ENCODE results near the gene AMOTL1. TPM values are rescaled to one million over a fixed set of nuclear protein-coding genes. Genes with fewer than 3 reads are reported as not detected.

The AMOTL1 gene
- total RNA-seq, 5 donors from 2014 or later (not counting 1 experiment from before 2014, with no cell fraction given): 0.07 to 1.2 (median 0.35) TPM

DNA sequence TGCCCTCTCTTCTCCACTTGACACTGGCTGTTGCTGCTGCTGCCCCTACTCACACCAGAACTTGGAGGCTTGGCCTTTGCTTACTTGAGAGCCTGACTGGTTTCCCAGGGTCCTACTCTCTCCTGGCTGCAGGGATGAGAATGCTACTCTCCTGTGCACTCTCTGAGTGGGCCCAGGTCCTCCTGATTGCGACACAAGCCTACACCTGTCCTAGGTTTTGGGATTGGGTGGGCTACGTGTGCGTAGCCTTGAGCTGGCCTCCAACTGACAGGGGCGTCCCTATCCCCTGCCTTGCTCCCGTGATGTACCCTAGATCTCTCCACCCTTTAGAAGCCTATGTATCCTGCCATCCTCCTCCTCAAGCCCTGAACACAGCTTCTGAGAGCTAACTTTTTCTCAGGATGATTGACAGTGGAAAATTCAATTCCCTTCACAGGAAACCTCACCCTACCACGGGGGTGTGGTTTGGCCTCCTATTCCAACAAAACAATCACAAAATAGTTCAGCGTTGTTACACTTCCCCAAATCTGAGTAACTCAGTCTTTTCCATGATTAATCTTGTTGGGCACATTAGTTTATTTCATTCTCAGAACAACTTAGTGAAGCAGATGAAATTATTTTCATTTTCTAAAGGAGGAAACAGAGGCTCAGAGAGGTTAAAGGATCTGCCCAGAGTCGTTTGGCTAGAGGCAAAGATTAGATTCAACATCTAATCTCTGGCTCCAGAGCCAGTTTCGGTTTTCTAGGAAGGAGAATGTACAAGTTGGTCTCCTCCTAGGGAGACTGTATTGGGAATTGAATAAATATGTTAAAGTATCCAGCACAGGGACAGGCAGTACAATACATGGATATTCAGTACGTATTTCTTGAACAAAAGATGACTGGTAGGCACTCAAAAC is 17.6 kb upstream of the AMOTL1 start:
- peaks cover 0 to 13% of the 10 kb centered on the region in 2 experiments for H3K27me3 ChIP-seq (replicated peaks in 1 of 2; ENCODE audit: control insufficient read depth in 2 of 2, extremely low read depth in 1 of 2, insufficient read depth in 2 of 2, low read length in 1 of 2)
- H3K4me3 ChIP-seq (ENCODE audit: control insufficient read depth in 1 of 2, extremely low read depth in 1 of 2, low read length in 1 of 2): no peak overlapping the region
- Mint-ChIP-seq H3K27me3 (peaks cover 42 to 49% of the 10 kb centered on the region in 2 donors), H3K27ac (peak overlapping the region in 1 of 2 donors; percentile 25), H3K4me1 (no peaks in the 10 kb centered on the region), H3K4me3 (no peak overlapping the region), H3K36me3 (no peaks in the 10 kb centered on the region), H3K9me3 (no peaks in the 10 kb centered on the region)
- no peaks in the 10 kb centered on the region for H3K9me3 ChIP-seq
- ChIA-PET POLR2A (no interaction called here), CTCF (no interaction called here)
- ATAC-seq (replicated peaks in 1 of 4): no peak
- WGBS (ENCODE audit: insufficient coverage): 52% methylated on average over 6 of the region's 10 CpGs
- no peak for DNase-seq
- no peaks in the 10 kb centered on the region for H3K4me1 ChIP-seq (ENCODE audit: control insufficient read depth in 1 of 2, extremely low read depth in 1 of 2, insufficient read depth in 2 of 2, low read length in 2 of 2)
- H3K27ac ChIP-seq (ENCODE audit: low read length): no peak overlapping the region
- H3K36me3 ChIP-seq (ENCODE audit: control insufficient read depth in 2 of 2, extremely low read depth in 1 of 2, insufficient read depth in 1 of 2, low read length in 1 of 2): no peaks in the 10 kb centered on the region

DNA sequence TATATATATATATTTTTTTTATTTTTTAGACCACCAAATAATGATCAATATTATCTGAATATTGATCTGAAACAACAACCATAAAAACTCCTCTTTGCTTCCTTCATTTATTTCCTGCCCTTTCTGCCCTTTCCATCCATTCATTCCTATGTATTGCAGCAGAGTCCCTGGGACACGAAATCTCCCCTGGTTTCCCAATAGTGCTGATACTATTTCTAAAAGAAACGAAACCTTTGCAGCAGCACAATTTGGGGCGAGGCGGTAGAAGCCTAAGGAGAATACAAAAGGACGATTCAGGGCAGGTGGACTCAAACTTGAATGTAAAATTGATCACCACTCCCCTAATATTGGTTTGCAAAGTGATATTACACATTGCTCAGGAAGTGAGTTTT is 16.9 kb upstream of the AMOTL1 start:
- H3K27me3 Mint-ChIP-seq: peaks cover 40 to 43% of the 10 kb centered on the region in 2 donors
- Histone ChIP-seq H3K4me1 (ENCODE audit: control insufficient read depth in 1 of 2, extremely low read depth in 1 of 2, insufficient read depth in 2 of 2, low read length in 2 of 2) (no peaks in the 10 kb centered on the region), H3K4me3 (ENCODE audit: control insufficient read depth in 1 of 2, extremely low read depth in 1 of 2, low read length in 1 of 2) (no peak overlapping the region), H3K27me3 (replicated peaks in 1 of 2; ENCODE audit: control insufficient read depth in 2 of 2, extremely low read depth in 1 of 2, insufficient read depth in 2 of 2, low read length in 1 of 2) (peaks cover 0 to 13% of the 10 kb centered on the region in 2 experiments), H3K36me3 (ENCODE audit: control insufficient read depth in 2 of 2, extremely low read depth in 1 of 2, insufficient read depth in 1 of 2, low read length in 1 of 2) (no peaks in the 10 kb centered on the region), H3K27ac (ENCODE audit: low read length) (no peak overlapping the region), H3K9me3 (no peaks in the 10 kb centered on the region)
- no peaks in the 10 kb centered on the region for H3K4me1 Mint-ChIP-seq
- ChIA-PET CTCF (no interaction called here), POLR2A (no interaction called here)
- no peak overlapping the region for H3K4me3 Mint-ChIP-seq
- no CpG with 5 or more reads among the region's 5 CpGs for WGBS (ENCODE audit: insufficient coverage)
- no peaks in the 10 kb centered on the region for H3K9me3 Mint-ChIP-seq
- no peaks in the 10 kb centered on the region for H3K36me3 Mint-ChIP-seq
- DNase-seq (no peak), ATAC-seq (replicated peaks in 1 of 4) (no peak)
- no peak overlapping the region for H3K27ac Mint-ChIP-seq

DNA sequence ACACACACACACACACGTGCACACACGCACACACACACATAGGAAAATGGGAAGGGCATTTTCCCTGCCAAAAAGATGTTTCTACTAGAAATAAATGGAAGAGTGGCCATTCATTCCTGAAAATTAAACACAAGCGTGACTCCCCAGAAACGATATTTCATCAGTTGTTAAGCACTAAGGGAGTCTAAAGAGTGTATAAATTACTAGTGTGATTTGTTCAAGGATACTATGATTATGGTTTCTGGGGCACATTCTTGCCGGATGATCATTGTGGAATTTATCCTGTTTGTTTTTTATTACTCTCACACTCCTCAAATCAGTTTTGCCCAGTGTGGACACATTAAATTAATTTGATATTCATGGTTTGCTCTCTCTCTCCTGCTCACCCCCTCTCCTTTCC is 16.4 kb upstream of the AMOTL1 start:
- no peaks in the 10 kb centered on the region for H3K4me1 Mint-ChIP-seq
- ChIA-PET POLR2A (no interaction called here), CTCF (no interaction called here)
- H3K9me3 Mint-ChIP-seq: no peaks in the 10 kb centered on the region
- H3K27me3 ChIP-seq (replicated peaks in 1 of 2; ENCODE audit: control insufficient read depth in 2 of 2, extremely low read depth in 1 of 2, insufficient read depth in 2 of 2, low read length in 1 of 2): peaks cover 0 to 13% of the 10 kb centered on the region in 2 experiments
- H3K4me3 ChIP-seq (ENCODE audit: control insufficient read depth in 1 of 2, extremely low read depth in 1 of 2, low read length in 1 of 2): no peak overlapping the region
- H3K4me3 Mint-ChIP-seq: no peak overlapping the region
- no peaks in the 10 kb centered on the region for H3K36me3 Mint-ChIP-seq
- DNase-seq (no peak), ATAC-seq (replicated peaks in 1 of 4) (no peak)
- H3K27me3 Mint-ChIP-seq: peaks cover 34 to 37% of the 10 kb centered on the region in 2 donors
- H3K9me3 ChIP-seq: no peaks in the 10 kb centered on the region
- no peaks in the 10 kb centered on the region for H3K36me3 ChIP-seq (ENCODE audit: control insufficient read depth in 2 of 2, extremely low read depth in 1 of 2, insufficient read depth in 1 of 2, low read length in 1 of 2)
- no peak overlapping the region for H3K27ac Mint-ChIP-seq
- WGBS (ENCODE audit: insufficient coverage): no CpG with 5 or more reads among the region's 5 CpGs
- H3K27ac ChIP-seq (ENCODE audit: low read length): no peak overlapping the region
- H3K4me1 ChIP-seq (ENCODE audit: control insufficient read depth in 1 of 2, extremely low read depth in 1 of 2, insufficient read depth in 2 of 2, low read length in 2 of 2): no peaks in the 10 kb centered on the region

DNA sequence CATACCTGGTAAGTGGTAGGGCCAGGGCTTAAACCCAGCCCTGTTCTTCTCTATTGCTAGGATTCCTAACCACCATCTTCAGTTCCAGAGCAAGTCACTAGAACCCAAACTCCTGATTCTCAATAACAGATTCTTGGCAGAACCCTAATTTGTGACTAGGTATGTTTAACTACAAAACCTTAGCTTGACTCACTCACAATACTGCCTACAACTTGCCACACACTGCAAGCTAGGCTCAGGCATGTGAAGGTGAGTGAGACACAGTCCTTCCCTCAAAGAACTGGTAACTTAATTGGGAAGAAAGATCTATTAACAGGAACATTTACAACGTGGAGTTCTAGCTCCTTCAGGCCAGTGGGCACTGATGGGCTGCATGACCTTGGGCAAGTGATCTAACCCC is 14.5 kb upstream of the AMOTL1 start:
- no peak for DNase-seq
- Mint-ChIP-seq H3K4me1 (no peaks in the 10 kb centered on the region), H3K9me3 (no peaks in the 10 kb centered on the region), H3K27ac (no peak overlapping the region), H3K4me3 (no peak overlapping the region), H3K36me3 (no peaks in the 10 kb centered on the region), H3K27me3 (peaks cover 24 to 28% of the 10 kb centered on the region in 2 donors)
- Histone ChIP-seq H3K4me3 (ENCODE audit: control insufficient read depth in 1 of 2, extremely low read depth in 1 of 2, low read length in 1 of 2) (no peak overlapping the region), H3K27ac (ENCODE audit: low read length) (no peak overlapping the region), H3K4me1 (ENCODE audit: control insufficient read depth in 1 of 2, extremely low read depth in 1 of 2, insufficient read depth in 2 of 2, low read length in 2 of 2) (no peaks in the 10 kb centered on the region), H3K36me3 (ENCODE audit: control insufficient read depth in 2 of 2, extremely low read depth in 1 of 2, insufficient read depth in 1 of 2, low read length in 1 of 2) (no peaks in the 10 kb centered on the region), H3K9me3 (no peaks in the 10 kb centered on the region), H3K27me3 (replicated peaks in 1 of 2; ENCODE audit: control insufficient read depth in 2 of 2, extremely low read depth in 1 of 2, insufficient read depth in 2 of 2, low read length in 1 of 2) (peaks cover 0 to 10% of the 10 kb centered on the region in 2 experiments)
- no peak for ATAC-seq (replicated peaks in 1 of 4)
- POLR2A ChIA-PET: interaction anchor here in 1 of 2 donors (0.6 to 0.9 kb wide), 2 partner anchors 23 to 26 kb away, joined by 3 to 4 read pairs; no protein-coding TSS in a partner anchor
- CTCF ChIA-PET: no interaction called here
- WGBS (ENCODE audit: insufficient coverage): no CpG with 5 or more reads among the region's 1 CpG

DNA sequence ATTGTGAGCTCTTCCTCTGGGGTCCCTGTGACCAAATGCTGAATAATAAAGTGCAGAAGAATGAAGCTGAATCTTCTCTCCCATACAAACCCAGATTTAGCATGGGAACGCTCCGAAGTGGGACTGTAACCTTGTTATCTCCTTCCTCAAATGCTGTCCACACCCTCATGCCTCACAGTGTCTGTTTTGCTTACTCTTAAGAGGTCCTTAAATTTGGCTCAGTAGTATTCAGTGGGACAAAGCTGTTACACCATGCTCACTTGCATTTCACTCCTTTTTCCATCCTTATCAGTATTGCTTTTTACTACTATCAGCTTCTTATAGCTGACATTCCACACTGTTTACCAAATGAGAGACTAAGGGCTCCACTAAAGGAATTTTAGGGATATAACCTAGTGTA is 13.8 kb upstream of the AMOTL1 start:
- 83% methylated on average over 2 of the region's 2 CpGs for WGBS (ENCODE audit: insufficient coverage)
- ATAC-seq (replicated peaks in 1 of 4): no peak
- POLR2A ChIA-PET: no interaction called here
- Mint-ChIP-seq H3K36me3 (no peaks in the 10 kb centered on the region), H3K4me3 (no peak overlapping the region), H3K4me1 (no peaks in the 10 kb centered on the region), H3K27me3 (peaks cover 17 to 28% of the 10 kb centered on the region in 2 donors), H3K9me3 (no peaks in the 10 kb centered on the region), H3K27ac (no peak overlapping the region)
- H3K27ac ChIP-seq (ENCODE audit: low read length): no peak overlapping the region
- H3K4me1 ChIP-seq (ENCODE audit: control insufficient read depth in 1 of 2, extremely low read depth in 1 of 2, insufficient read depth in 2 of 2, low read length in 2 of 2): no peaks in the 10 kb centered on the region
- H3K9me3 ChIP-seq: no peaks in the 10 kb centered on the region
- no peaks in the 10 kb centered on the region for H3K36me3 ChIP-seq (ENCODE audit: control insufficient read depth in 2 of 2, extremely low read depth in 1 of 2, insufficient read depth in 1 of 2, low read length in 1 of 2)
- DNase-seq: no peak
- peaks cover 0 to 10% of the 10 kb centered on the region in 2 experiments for H3K27me3 ChIP-seq (replicated peaks in 1 of 2; ENCODE audit: control insufficient read depth in 2 of 2, extremely low read depth in 1 of 2, insufficient read depth in 2 of 2, low read length in 1 of 2)
- CTCF ChIA-PET: no interaction called here
- no peak overlapping the region for H3K4me3 ChIP-seq (ENCODE audit: control insufficient read depth in 1 of 2, extremely low read depth in 1 of 2, low read length in 1 of 2)

DNA sequence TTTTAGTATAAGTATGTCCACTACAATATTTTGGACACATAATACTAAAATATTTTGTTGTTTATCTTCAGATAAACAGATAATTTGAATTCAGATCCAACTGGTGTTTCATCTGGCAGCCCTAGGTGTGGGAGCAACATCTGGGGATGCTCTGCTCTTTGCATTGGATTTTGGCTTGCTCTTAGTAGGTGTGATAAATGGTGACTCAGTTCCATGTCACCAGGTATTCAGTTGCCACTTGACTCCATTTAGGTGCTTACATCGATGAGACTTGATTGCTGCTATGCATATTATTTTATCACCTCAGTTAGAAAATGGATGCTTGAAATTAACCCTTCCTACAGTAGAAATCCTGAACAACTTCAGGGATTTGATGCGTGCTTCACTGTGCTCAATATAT is 13.3 kb upstream of the AMOTL1 start:
- Mint-ChIP-seq H3K36me3 (no peaks in the 10 kb centered on the region), H3K27me3 (peaks cover 17 to 28% of the 10 kb centered on the region in 2 donors), H3K4me3 (no peak overlapping the region), H3K27ac (no peak overlapping the region), H3K9me3 (no peaks in the 10 kb centered on the region), H3K4me1 (no peaks in the 10 kb centered on the region)
- POLR2A ChIA-PET: no interaction called here
- CTCF ChIA-PET: no interaction called here
- H3K9me3 ChIP-seq: no peaks in the 10 kb centered on the region
- peaks cover 0 to 10% of the 10 kb centered on the region in 2 experiments for H3K27me3 ChIP-seq (replicated peaks in 1 of 2; ENCODE audit: control insufficient read depth in 2 of 2, extremely low read depth in 1 of 2, insufficient read depth in 2 of 2, low read length in 1 of 2)
- no peak overlapping the region for H3K4me3 ChIP-seq (ENCODE audit: control insufficient read depth in 1 of 2, extremely low read depth in 1 of 2, low read length in 1 of 2)
- no peaks in the 10 kb centered on the region for H3K4me1 ChIP-seq (ENCODE audit: control insufficient read depth in 1 of 2, extremely low read depth in 1 of 2, insufficient read depth in 2 of 2, low read length in 2 of 2)
- no peak for ATAC-seq (replicated peaks in 1 of 4)
- H3K36me3 ChIP-seq (ENCODE audit: control insufficient read depth in 2 of 2, extremely low read depth in 1 of 2, insufficient read depth in 1 of 2, low read length in 1 of 2): no peaks in the 10 kb centered on the region
- no peak overlapping the region for H3K27ac ChIP-seq (ENCODE audit: low read length)
- WGBS (ENCODE audit: insufficient coverage): no CpG with 5 or more reads among the region's 2 CpGs
- no peak for DNase-seq
